ENCODE measurements around the gene GLRX3. TPM values are rescaled to one million over a fixed set of nuclear protein-coding genes. Genes with fewer than 3 reads are reported as not detected.

Gene GLRX3
- total and polyA plus RNA-seq, 8 donors, result 19.2 to 33.5 (median 27.7) TPM

GRCh38 chr10:130212746-130213145 lies 76.6 kb downstream of the GLRX3 start:
- H3K27ac ChIP-seq, result no peak overlapping the region
- FAIRE-seq (no peak), DNase-seq (no peak), ATAC-seq (no peak)
- H3K4me1 ChIP-seq, result no peaks in the 10 kb centered on the region
- TF ChIP-seq CTCF (IDR thresholded peaks at IDR 0.05), result no peak
- 65 to 66% methylated on average over 4 of the region's 4 CpGs for WGBS, 2 donors
- no peak overlapping the region for H3K4me3 ChIP-seq
- H3K9me3 ChIP-seq, result no peaks in the 10 kb centered on the region
- H3K36me3 ChIP-seq, result no peaks in the 10 kb centered on the region
- H3K27me3 ChIP-seq, result no peaks in the 10 kb centered on the region
- intact Hi-C loops (cut with DNase I), result no loop called here

- Histone ChIP-seq H3K9me3 (no peaks in the 10 kb centered on the region), H3K4me3 (no peak overlapping the region), H3K27ac (no peak overlapping the region), H3K36me3 (no peaks in the 10 kb centered on the region), H3K27me3 (no peaks in the 10 kb centered on the region), H3K4me1 (no peaks in the 10 kb centered on the region)
- 90 to 93% methylated on average over 51 of the region's 51 CpGs for WGBS, 2 donors
- FAIRE-seq (no peak), DNase-seq (no peak), ATAC-seq (no peak)
- TF ChIP-seq CTCF (IDR thresholded peaks at IDR 0.05), result no peak
- intact Hi-C loops (cut with DNase I), result no loop called here
Observed at GRCh38 chr10:130213286-130214080, 77.3 kb downstream of the GLRX3 start.

GRCh38 chr10:130214431-130214830 lies 78.2 kb downstream of the GLRX3 start:
- no peak for DNase-seq

GRCh38 chr10:130215151-130215930 lies 79.2 kb downstream of the GLRX3 start:
- no peaks in the 10 kb centered on the region for H3K9me3 ChIP-seq
- no peak for TF ChIP-seq CTCF (IDR thresholded peaks at IDR 0.05)
- 61 to 69% methylated on average over 13 of the region's 13 CpGs for WGBS, 2 donors
- FAIRE-seq, result no peak
- no peaks in the 10 kb centered on the region for H3K27me3 ChIP-seq
- no peaks in the 10 kb centered on the region for H3K36me3 ChIP-seq
- no peak overlapping the region for H3K27ac ChIP-seq
- H3K4me3 ChIP-seq, result no peak overlapping the region
- intact Hi-C loops (cut with DNase I), result no loop called here
- H3K4me1 ChIP-seq, result no peaks in the 10 kb centered on the region
- no peak for DNase-seq
- no peak for ATAC-seq

More at GRCh38 chr10:130214431-130214830, 78.2 kb downstream of the GLRX3 start:
- no peak overlapping the region for H3K4me3 ChIP-seq
- no peaks in the 10 kb centered on the region for H3K9me3 ChIP-seq
- FAIRE-seq, result no peak
- intact Hi-C loops (cut with DNase I), result no loop called here
- H3K27me3 ChIP-seq, result no peaks in the 10 kb centered on the region
- H3K27ac ChIP-seq, result no peak overlapping the region
- no peaks in the 10 kb centered on the region for H3K36me3 ChIP-seq
- no peak for TF ChIP-seq CTCF (IDR thresholded peaks at IDR 0.05)
- ATAC-seq, result no peak
- H3K4me1 ChIP-seq, result no peaks in the 10 kb centered on the region
- WGBS, 2 donors, result 92 to 96% methylated on average over 7 of the region's 7 CpGs

GRCh38 chr10:130215931-130216231 lies 79.7 kb downstream of the GLRX3 start:
- ATAC-seq, result no peak
- Histone ChIP-seq H3K27me3 (no peaks in the 10 kb centered on the region), H3K9me3 (no peaks in the 10 kb centered on the region), H3K4me3 (no peak overlapping the region), H3K36me3 (no peaks in the 10 kb centered on the region), H3K27ac (no peak overlapping the region), H3K4me1 (no peaks in the 10 kb centered on the region)
- WGBS, 2 donors, result 78 to 82% methylated on average over 8 of the region's 8 CpGs
- intact Hi-C loops (cut with DNase I), result no loop called here
- no peak for DNase-seq
- no peak for TF ChIP-seq CTCF (IDR thresholded peaks at IDR 0.05)
- FAIRE-seq, result no peak
